Measurements from ENCODE around the gene CMTM4.

DNA sequence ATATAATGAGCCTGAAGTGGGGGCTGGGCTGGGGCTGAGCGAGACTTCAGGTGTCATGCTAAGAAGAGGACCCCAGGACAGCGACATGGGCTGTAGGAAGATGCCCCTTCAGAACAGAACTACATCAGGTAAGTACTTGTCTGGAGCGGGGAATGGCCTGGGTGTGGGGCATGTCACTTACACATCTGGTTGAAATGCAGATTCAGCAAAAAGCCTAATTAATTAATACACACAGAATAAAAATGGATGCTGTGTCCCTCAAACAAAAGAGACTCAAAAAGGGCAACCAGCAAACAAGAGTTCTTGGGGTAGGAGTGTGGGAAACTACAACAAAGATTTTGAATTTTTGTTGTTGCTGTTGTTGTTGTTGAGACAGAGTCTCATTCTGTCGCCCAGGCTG lies 105.5 kb downstream of the CMTM4 start:
- TF ChIP-seq, protein P1, sequence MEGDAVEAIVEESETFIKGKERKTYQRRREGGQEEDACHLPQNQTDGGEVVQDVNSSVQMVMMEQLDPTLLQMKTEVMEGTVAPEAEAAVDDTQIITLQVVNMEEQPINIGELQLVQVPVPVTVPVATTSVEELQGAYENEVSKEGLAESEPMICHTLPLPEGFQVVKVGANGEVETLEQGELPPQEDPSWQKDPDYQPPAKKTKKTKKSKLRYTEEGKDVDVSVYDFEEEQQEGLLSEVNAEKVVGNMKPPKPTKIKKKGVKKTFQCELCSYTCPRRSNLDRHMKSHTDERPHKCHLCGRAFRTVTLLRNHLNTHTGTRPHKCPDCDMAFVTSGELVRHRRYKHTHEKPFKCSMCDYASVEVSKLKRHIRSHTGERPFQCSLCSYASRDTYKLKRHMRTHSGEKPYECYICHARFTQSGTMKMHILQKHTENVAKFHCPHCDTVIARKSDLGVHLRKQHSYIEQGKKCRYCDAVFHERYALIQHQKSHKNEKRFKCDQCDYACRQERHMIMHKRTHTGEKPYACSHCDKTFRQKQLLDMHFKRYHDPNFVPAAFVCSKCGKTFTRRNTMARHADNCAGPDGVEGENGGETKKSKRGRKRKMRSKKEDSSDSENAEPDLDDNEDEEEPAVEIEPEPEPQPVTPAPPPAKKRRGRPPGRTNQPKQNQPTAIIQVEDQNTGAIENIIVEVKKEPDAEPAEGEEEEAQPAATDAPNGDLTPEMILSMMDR (IDR thresholded peaks at IDR 0.05): no peak
- TF ChIP-seq POLR2A (IDR thresholded peaks at IDR 0.05) (no peak), EP300 (IDR thresholded peaks at IDR 0.05) (no peak)

Measured in tibial nerve (tissue), 4 donors.